HG03039 (cell line): ENCODE results near the gene NFE2L3.
"Not testable (repeated sequence)": the region's sequence is repeated elsewhere in the genome, so short reads cannot be mapped to it uniquely, and the experiment has no call there.

Experiments
- ATAC-seq: cut with Tn5 transposase; IDR thresholded peaks from one replicate; pipeline ENCODE4 v1.9.1; 2021; ENCODE audit warnings: mild to moderate bottlenecking, moderate library complexity; ENCODE audit not compliant: unreplicated experiment

NFE2L3 gene

GRCh38 chr7:26167303-26167934 lies 15.4 kb downstream of the NFE2L3 start:
- ATAC-seq, result no peak

GRCh38 chr7:26168458-26169023 lies 16.5 kb downstream of the NFE2L3 start:
- no peak for ATAC-seq

- no peak for ATAC-seq
These were observed 17.3 kb downstream of the NFE2L3 start for GRCh38 chr7:26169271-26169670.

- ATAC-seq, result no peak
These were observed 18.7 kb downstream of the NFE2L3 start for GRCh38 chr7:26170663-26171062.

- ATAC-seq, result no peak
These were observed 19.6 kb downstream of the NFE2L3 start for GRCh38 chr7:26171601-26172000.

GRCh38 chr7:26172048-26172447 lies 20.1 kb downstream of the NFE2L3 start:
- no peak for ATAC-seq

GRCh38 chr7:26175903-26176302 lies 23.9 kb downstream of the NFE2L3 start:
- ATAC-seq, result not testable (repeated sequence)

GRCh38 chr7:26176696-26177095 lies 24.7 kb downstream of the NFE2L3 start:
- not testable (repeated sequence) for ATAC-seq

- ATAC-seq, result not testable (repeated sequence)
These were observed 25.3 kb downstream of the NFE2L3 start for GRCh38 chr7:26177269-26177668.

- ATAC-seq, result no peak
These were observed 26.4 kb downstream of the NFE2L3 start for GRCh38 chr7:26178272-26178960.

GRCh38 chr7:26179422-26179821 lies 27.4 kb downstream of the NFE2L3 start:
- no peak for ATAC-seq

GRCh38 chr7:26179826-26180497 lies 28.0 kb downstream of the NFE2L3 start:
- no peak for ATAC-seq

- no peak for ATAC-seq
These were observed 28.8 kb downstream of the NFE2L3 start for GRCh38 chr7:26180792-26181198.

- ATAC-seq, result no peak
These were observed 29.7 kb downstream of the NFE2L3 start for GRCh38 chr7:26181474-26182227.

GRCh38 chr7:26182283-26182682 lies 30.3 kb downstream of the NFE2L3 start:
- ATAC-seq, result no peak

- no peak for ATAC-seq
These were observed 30.7 kb downstream of the NFE2L3 start for GRCh38 chr7:26182706-26183105.

- ATAC-seq, result no peak
These were observed 31.7 kb downstream of the NFE2L3 start for GRCh38 chr7:26183545-26184280.

- not testable (repeated sequence) for ATAC-seq
These were observed 32.5 kb downstream of the NFE2L3 start for GRCh38 chr7:26184281-26185101.

GRCh38 chr7:26185131-26185843 lies 33.3 kb downstream of the NFE2L3 start:
- no peak for ATAC-seq
